Nucleus accumbens (tissue), 56 donors: ENCODE data around the gene SZT2.

Experiments used
- DNase-seq, 56 donors: peaks; one replicate each; lab custom pipeline; 2025; lab: John Stamatoyannopoulos, UW

The SZT2 gene

DNA sequence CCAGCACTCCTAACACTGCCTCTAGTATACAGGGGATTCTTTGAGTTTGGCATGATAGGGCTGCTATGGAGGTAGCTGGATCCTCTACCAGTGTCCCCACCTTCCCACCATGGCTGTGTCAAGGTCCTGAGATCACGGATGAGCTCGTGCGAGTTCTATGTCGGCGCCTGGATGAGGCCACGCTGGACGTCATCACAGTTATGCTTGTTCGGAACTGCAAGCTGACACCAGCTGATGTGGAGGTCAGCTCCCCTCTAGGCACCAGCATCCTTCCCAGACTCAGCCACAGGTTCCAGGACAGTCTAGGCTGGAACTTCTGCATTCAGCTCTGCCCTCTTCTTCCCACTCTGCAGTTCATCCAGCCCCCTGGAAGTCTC lies 48.9 kb downstream of the SZT2 start:
- no peak for DNase-seq

DNA sequence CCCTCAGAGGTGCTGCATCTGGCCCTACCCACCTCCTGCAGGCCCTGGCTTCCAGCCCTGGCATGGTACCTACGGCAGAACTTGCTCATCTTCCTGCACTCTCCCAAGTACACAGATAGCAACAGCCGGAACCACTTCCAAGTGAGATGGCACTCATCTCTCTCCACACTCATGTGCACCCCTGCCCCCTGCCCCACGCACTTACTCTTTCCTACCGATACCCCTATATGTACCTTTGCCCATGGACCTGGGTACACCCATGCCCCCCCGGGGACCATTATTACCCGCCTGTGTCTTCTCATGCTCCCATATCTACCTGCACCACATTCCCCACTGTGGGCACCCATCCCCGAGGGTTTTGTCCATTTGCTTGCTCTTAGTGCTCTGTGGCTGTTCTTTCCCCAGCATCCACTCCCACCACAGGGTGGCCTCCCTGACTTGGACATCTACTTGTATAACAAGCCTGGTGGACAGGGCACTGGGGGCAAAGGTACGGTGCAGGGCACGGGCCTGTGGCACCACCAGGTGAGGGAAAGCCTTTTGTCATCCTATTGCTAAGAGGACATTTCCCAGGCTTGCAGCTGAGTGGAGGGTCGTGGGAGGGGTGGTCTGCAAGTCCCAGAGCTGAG lies 49.4 kb downstream of the SZT2 start:
- DNase-seq: no peak

GRCh38 chr1:43439781-43440180 lies 50.1 kb downstream of the SZT2 start:
- no peak for DNase-seq

DNA sequence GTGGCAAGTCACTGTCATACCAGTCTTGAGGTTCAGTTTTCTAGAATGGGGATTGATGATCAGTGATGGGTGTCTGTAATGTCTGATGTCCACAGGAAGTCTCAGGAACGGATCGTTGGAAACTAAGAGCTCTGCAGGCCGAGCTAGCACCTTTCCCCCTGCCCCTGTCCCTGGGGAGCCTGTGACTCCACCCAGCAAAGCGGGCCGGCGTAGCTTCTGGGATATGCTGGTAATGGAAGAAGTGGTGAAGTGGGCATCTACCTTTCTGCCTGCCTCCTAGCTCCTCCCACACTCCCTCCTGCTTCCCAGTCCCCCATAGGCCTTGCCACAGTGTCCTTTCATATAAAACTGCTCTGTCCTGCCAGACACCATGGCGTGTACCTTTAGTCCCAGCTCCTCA lies 50.7 kb downstream of the SZT2 start:
- DNase-seq: no peak

DNA sequence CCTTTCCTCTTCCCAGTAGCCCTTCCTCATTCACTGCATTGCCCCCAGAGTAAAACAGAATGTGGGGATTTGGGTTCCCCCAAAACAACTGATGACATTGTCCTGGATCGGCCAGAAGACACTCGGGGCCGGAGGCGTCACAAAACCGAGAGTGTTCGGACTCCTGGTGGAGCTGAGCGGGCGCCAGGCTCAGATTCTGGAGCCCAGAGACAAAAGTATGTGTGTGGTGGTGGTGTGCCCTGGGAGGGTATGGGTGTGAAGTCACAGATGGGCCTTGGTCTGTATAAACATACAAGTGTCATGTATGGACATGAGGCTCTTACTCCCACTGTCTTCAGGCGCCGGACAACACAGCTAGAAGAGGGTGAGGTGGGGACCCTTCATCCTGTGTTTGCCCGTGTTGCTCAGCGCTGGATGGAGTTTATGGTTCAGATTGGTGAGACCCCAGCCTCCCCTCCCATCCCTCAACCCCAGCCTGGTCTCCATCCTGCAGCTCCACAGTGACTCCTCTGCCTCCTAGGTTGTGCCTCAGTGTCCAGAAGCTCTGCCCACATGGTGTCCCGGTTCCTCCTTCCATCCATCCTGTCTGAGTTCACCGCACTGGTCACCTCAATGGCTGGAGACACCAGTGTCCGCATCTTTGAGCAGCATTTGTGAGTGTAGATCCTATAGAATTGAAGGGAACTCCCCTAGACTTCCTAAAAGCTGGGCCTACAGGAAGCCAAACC lies 51.6 kb downstream of the SZT2 start:
- DNase-seq: no peak

DNA sequence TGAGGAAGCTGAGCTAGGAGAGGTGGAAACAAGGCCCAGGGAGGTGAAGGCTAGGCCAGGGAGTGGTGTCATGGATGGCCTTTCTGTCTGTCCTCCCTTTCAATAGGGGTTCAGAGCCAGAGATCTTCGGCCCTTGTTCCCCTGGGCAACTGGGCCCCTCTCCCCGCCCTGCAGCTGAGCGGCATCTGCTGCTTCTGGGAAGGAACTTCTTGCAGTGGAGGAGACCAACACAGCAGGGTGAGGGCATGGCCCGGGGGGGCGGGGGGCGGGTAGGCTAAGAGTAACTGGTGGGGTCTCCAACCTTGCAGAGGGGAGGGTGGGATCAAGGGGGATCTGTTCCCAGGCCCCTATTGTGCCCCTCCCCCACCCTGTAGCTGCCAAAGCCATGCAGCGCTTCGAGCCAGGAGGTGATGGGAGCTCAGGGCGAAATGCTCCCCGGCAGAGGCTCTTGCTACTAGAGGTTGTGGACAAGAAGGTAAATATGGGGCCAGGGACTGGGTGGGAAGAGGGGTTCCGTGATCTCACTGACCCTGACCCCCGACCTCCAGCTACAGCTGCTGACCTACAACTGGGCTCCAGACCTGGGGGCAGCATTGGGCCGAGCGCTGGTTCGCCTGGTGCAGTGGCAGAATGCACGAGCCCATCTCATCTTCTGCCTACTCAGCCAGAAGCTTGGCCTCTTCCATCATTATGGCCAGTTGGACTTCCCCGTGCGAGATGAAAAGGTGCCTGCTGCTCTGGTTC lies 52.4 kb downstream of the SZT2 start:
- DNase-seq: no peak

GRCh38 chr1:43442756-43443155 lies 53.1 kb downstream of the SZT2 start:
- DNase-seq: no peak

GRCh38 chr1:43443197-43443946 lies 53.7 kb downstream of the SZT2 start:
- DNase-seq: no peak

GRCh38 chr1:43444151-43444828 lies 54.6 kb downstream of the SZT2 start:
- DNase-seq: no peak

- no peak for DNase-seq
Measured at GRCh38 chr1:43444836-43445235, 55.1 kb downstream of the SZT2 start.

- DNase-seq: no peak
Measured at GRCh38 chr1:43445606-43446387, 56.1 kb downstream of the SZT2 start.

DNA sequence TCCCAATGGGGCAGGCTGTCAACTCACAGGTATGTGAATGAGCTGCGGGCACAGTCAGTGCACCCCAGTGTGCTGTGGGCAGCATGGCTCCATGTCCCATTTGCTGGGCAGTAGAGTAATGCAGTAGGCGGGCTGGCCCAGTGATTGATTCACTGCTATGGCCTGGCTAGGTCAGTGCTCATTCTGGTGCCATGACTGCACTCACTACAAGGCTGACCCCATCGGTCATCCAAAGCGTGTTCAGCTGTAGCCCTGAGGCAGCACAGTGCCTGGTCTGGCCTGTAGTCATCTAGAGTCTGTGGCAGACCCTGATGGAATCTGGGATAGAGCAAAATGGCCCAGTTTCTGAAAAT lies 56.7 kb downstream of the SZT2 start:
- no peak for DNase-seq

- DNase-seq: no peak
Measured at GRCh38 chr1:43446881-43447835, 57.5 kb downstream of the SZT2 start.

GRCh38 chr1:43447891-43448708 lies 58.4 kb downstream of the SZT2 start:
- DNase-seq: peak in 1 of 56 donors; percentile 13

DNA sequence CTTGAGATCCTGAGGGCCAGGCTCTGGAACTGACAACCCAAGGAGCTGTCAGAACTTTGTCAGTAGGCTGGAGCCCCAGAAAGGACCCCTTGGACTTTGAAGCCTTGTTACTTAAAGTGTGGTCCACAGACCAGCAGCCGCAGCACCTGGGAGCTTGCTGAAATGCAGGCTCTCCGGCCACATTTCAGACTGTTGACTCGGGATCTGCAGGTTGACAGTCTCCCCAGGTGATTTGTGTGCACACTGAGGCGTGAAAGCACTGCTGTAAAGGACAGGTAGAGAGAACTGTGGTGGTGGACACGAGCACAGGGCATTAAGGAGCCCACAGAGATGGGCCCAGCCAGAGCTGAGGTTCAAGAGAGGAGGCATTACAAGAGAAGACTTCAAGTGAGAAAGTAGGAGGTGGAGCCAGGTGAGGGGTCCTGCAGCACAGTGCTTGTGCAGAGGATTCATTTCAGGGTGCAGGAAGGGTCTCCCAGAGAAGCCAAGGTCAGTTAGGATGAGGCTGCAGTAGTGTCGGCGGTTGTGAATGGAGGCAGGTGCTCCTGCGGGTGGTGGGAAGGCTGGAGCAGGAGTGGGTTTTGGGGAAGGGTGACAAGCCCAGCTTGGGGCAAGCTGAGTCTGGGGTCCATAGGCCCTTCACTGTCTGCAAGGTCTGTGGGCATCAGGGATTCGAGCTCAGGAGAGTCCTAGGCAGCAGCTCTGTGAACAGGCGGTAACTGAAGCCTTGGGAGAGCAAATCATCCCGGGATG lies 59.4 kb downstream of the SZT2 start:
- no peak for DNase-seq

DNA sequence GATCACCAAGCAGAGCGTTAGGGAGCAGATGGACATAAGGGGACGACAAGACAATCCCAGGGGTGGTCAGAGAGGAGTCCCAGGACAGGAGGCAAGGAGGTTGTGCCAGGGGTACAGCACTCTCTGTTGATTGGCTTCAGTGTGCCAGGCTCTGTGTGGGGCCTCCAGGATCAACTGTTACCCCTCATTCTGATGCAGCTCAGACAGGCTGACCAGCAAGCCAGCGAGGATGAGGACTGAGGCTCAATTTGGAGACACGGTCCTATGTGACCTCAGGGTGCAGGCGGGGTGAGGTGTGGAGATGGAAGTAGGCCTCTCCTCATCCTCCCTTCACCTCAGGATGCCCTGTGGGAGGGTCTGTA lies 60.0 kb downstream of the SZT2 start:
- DNase-seq: no peak
